ENCODE results near the gene MOXD1.
"Not testable (repeated sequence)": the region's sequence is repeated elsewhere in the genome, so short reads cannot be mapped to it uniquely, and the experiment has no call there.

Gene MOXD1

GRCh38 chr6:132285004-132285780, 116.1 kb downstream of the MOXD1 start:
- in situ Hi-C loops (cut with HindIII; ENCODE audit: low sequenced_read_pairs), result no loop called here

- in situ Hi-C loops (cut with HindIII; ENCODE audit: low sequenced_read_pairs), result no loop called here
Observed at GRCh38 chr6:132282696-132283095, 118.6 kb downstream of the MOXD1 start.

- in situ Hi-C loops (cut with HindIII; ENCODE audit: low sequenced_read_pairs), result no loop called here
Observed at GRCh38 chr6:132280436-132280835, 120.8 kb downstream of the MOXD1 start.

GRCh38 chr6:132279592-132280139, 121.6 kb downstream of the MOXD1 start:
- in situ Hi-C loops (cut with HindIII; ENCODE audit: low sequenced_read_pairs), result loop anchor here (5.0 kb wide), 1 partner anchor 203 kb away; no protein-coding TSS in a partner anchor

GRCh38 chr6:132275066-132275970, 126.0 kb downstream of the MOXD1 start:
- in situ Hi-C loops (cut with HindIII; ENCODE audit: low sequenced_read_pairs), result loop anchor here (5.0 kb wide), 1 partner anchor 207 kb away; no protein-coding TSS in a partner anchor

GRCh38 chr6:132272776-132273175, 128.5 kb downstream of the MOXD1 start:
- in situ Hi-C loops (cut with HindIII; ENCODE audit: low sequenced_read_pairs), result no loop called here

- in situ Hi-C loops (cut with HindIII; ENCODE audit: low sequenced_read_pairs), result no loop called here
Observed at GRCh38 chr6:132270726-132271402, 130.4 kb downstream of the MOXD1 start.

GRCh38 chr6:132268666-132269065, 132.6 kb downstream of the MOXD1 start:
- in situ Hi-C loops (cut with HindIII; ENCODE audit: low sequenced_read_pairs), result not testable (repeated sequence)

- in situ Hi-C loops (cut with HindIII; ENCODE audit: low sequenced_read_pairs), result no loop called here
Observed at GRCh38 chr6:132268209-132268608, 133.1 kb downstream of the MOXD1 start.

- in situ Hi-C loops (cut with HindIII; ENCODE audit: low sequenced_read_pairs), result no loop called here
Observed at GRCh38 chr6:132265451-132266097, 135.7 kb downstream of the MOXD1 start.

- in situ Hi-C loops (cut with HindIII; ENCODE audit: low sequenced_read_pairs), result no loop called here
Observed at GRCh38 chr6:132264021-132264500, 137.2 kb downstream of the MOXD1 start.

- in situ Hi-C loops (cut with HindIII; ENCODE audit: low sequenced_read_pairs), result no loop called here
Observed at GRCh38 chr6:132261354-132261753, 139.9 kb downstream of the MOXD1 start.

GRCh38 chr6:132259070-132259469, 142.2 kb downstream of the MOXD1 start:
- in situ Hi-C loops (cut with HindIII; ENCODE audit: low sequenced_read_pairs), result no loop called here

GRCh38 chr6:132257561-132257960, 143.7 kb downstream of the MOXD1 start:
- in situ Hi-C loops (cut with HindIII; ENCODE audit: low sequenced_read_pairs), result no loop called here

- in situ Hi-C loops (cut with HindIII; ENCODE audit: low sequenced_read_pairs), result no loop called here
Observed at GRCh38 chr6:132256457-132256856, 144.8 kb downstream of the MOXD1 start.

GRCh38 chr6:132253906-132254305, 147.4 kb downstream of the MOXD1 start:
- in situ Hi-C loops (cut with HindIII; ENCODE audit: low sequenced_read_pairs), result no loop called here

GRCh38 chr6:132253211-132253610, 148.1 kb downstream of the MOXD1 start:
- in situ Hi-C loops (cut with HindIII; ENCODE audit: low sequenced_read_pairs), result no loop called here

GRCh38 chr6:132252113-132252512, 149.2 kb downstream of the MOXD1 start:
- in situ Hi-C loops (cut with HindIII; ENCODE audit: low sequenced_read_pairs), result no loop called here

GRCh38 chr6:132251711-132252110, 149.6 kb downstream of the MOXD1 start:
- in situ Hi-C loops (cut with HindIII; ENCODE audit: low sequenced_read_pairs), result no loop called here

Measured in endothelial cell of hepatic sinusoid (primary cell).